NT2/D1 (cell line): ENCODE measurements around the gene LRRC15.

Source experiments
- DNase-seq: peaks from one replicate; pipeline ENCODE4 v3.0.0-alpha.2; 2011; ENCODE audit warnings: low read depth, low spot score
- H3K27me3 ChIP-seq: 2 replicates; pipeline ENCODE4 v1.6.0; 2011; ENCODE audit warnings: mild to moderate bottlenecking; ENCODE audit not compliant: insufficient read length, insufficient read depth
- H3K36me3 ChIP-seq: 2 replicates; pipeline ENCODE4 v1.6.1; 2011; ENCODE audit warnings: mild to moderate bottlenecking, low read length, mixed read lengths; ENCODE audit not compliant: insufficient read depth, insufficient read length
- H3K4me1 ChIP-seq: 2 replicates; pipeline ENCODE4 v1.5.1; 2011; ENCODE audit not compliant: insufficient read depth, insufficient read length
- H3K4me3 ChIP-seq: 2 replicates; pipeline ENCODE4 v1.5.1; 2011; ENCODE audit warnings: low read depth; ENCODE audit not compliant: insufficient read length
- H3K9ac ChIP-seq: 2 replicates; pipeline ENCODE4 v1.6.0; 2011; ENCODE audit warnings: low read depth; ENCODE audit not compliant: insufficient read length
- H3K9me3 ChIP-seq: 2 replicates; pipeline ENCODE4 v1.5.1; 2011; ENCODE audit warnings: mild to moderate bottlenecking, low read length; ENCODE audit not compliant: insufficient read depth
- SUZ12 ChIP-seq: IDR thresholded peaks from 2 replicates; pipeline ENCODE4 v1.6.1; 2011; ENCODE audit not compliant: insufficient read length, insufficient read depth; ENCODE audit errors: extremely low read depth
- YY1 ChIP-seq: IDR thresholded peaks from 2 replicates; pipeline ENCODE4 v1.6.1; 2011; ENCODE audit not compliant: insufficient read length, insufficient read depth
- ZNF274 ChIP-seq: IDR thresholded peaks from 2 replicates; pipeline ENCODE4 v1.6.1; 2011; ENCODE audit warnings: mild to moderate bottlenecking, low read depth, low read length

LRRC15 gene

GRCh38 chr3:194379651-194380050, 10.1 kb upstream of the LRRC15 start:
- DNase-seq: no peak
- Histone ChIP-seq H3K27me3 (no peaks in the 10 kb centered on the region), H3K9me3 (no peaks in the 10 kb centered on the region), H3K36me3 (no peaks in the 10 kb centered on the region), H3K4me1 (peaks cover 15% of the 10 kb centered on the region), H3K9ac (no peak overlapping the region), H3K4me3 (no peak overlapping the region)
- TF ChIP-seq SUZ12 (no peak), ZNF274 (no peak)

- DNase-seq: no peak
- Histone ChIP-seq H3K4me3 (no peak overlapping the region), H3K9ac (no peak overlapping the region), H3K9me3 (no peaks in the 10 kb centered on the region), H3K27me3 (no peaks in the 10 kb centered on the region), H3K36me3 (no peaks in the 10 kb centered on the region), H3K4me1 (peaks cover 15% of the 10 kb centered on the region)
- TF ChIP-seq ZNF274: no peak
- no peak for TF ChIP-seq SUZ12
- TF ChIP-seq YY1: no peak
These were observed 9.7 kb upstream of the LRRC15 start for GRCh38 chr3:194379231-194379630.

DNA sequence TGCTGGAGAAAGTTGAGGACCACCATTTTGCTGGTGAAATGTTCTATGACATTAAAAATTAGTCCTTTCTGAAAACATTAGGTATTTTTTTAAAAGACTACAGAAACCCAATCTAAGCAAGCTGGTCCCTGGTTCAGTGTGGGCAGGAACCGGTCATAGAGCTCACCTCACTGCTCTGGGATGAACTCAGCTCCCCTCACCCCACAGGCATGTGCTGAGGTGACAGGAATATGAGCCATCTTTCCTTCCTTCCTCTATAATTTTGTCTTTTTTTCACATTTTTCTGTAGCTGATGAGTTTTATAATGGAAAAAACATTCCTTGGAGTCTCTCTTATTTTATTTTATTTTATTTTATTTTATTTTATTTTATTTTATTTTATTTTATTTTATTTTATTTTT, 8.2 kb upstream of the LRRC15 start:
- TF ChIP-seq YY1 (no peak), SUZ12 (no peak)
- Histone ChIP-seq H3K36me3 (no peaks in the 10 kb centered on the region), H3K9ac (no peak overlapping the region), H3K4me3 (no peak overlapping the region), H3K4me1 (peaks cover 13% of the 10 kb centered on the region), H3K27me3 (no peaks in the 10 kb centered on the region), H3K9me3 (no peaks in the 10 kb centered on the region)
- DNase-seq: no peak

GRCh38 chr3:194376241-194376560, 6.7 kb upstream of the LRRC15 start:
- H3K9ac ChIP-seq: no peak overlapping the region
- no peak overlapping the region for H3K4me3 ChIP-seq
- H3K9me3 ChIP-seq: no peaks in the 10 kb centered on the region
- no peak for DNase-seq
- no peaks in the 10 kb centered on the region for H3K27me3 ChIP-seq
- H3K4me1 ChIP-seq: peaks cover 10% of the 10 kb centered on the region
- TF ChIP-seq ZNF274 (no peak), SUZ12 (no peak), YY1 (no peak)
- H3K36me3 ChIP-seq: no peaks in the 10 kb centered on the region

GRCh38 chr3:194375473-194376240, 6.1 kb upstream of the LRRC15 start:
- no peak overlapping the region for H3K9ac ChIP-seq
- H3K4me3 ChIP-seq: no peak overlapping the region
- TF ChIP-seq SUZ12 (no peak), ZNF274 (no peak), YY1 (no peak)
- peaks cover 13% of the 10 kb centered on the region for H3K4me1 ChIP-seq
- H3K9me3 ChIP-seq: no peaks in the 10 kb centered on the region
- no peak for DNase-seq
- H3K36me3 ChIP-seq: no peaks in the 10 kb centered on the region
- H3K27me3 ChIP-seq: no peaks in the 10 kb centered on the region

DNA sequence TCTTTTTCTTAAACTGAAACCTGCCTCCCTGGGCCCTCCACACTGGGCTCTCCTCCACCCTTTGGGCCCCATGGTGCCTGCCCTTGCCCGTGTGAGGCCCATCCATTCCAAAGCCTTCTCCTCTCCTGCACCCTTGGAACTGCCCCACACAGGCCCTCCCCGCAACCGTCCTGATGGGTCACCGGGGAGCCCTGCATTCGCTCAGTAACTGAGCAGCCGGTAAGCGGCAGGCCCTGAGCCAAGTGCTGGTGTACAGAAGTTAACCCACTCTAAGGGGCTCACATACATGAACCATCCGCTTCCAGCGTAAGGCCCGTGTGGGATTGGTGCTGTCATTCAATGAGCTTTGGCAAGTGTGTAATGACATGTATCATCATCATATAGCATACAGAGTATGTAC, 5.4 kb upstream of the LRRC15 start:
- H3K9ac ChIP-seq: no peak overlapping the region
- H3K9me3 ChIP-seq: no peaks in the 10 kb centered on the region
- H3K36me3 ChIP-seq: no peaks in the 10 kb centered on the region
- peaks cover 13% of the 10 kb centered on the region for H3K4me1 ChIP-seq
- H3K27me3 ChIP-seq: no peaks in the 10 kb centered on the region
- no peak overlapping the region for H3K4me3 ChIP-seq
- TF ChIP-seq SUZ12: no peak
- no peak for TF ChIP-seq ZNF274
- TF ChIP-seq YY1: no peak
- DNase-seq: no peak

DNA sequence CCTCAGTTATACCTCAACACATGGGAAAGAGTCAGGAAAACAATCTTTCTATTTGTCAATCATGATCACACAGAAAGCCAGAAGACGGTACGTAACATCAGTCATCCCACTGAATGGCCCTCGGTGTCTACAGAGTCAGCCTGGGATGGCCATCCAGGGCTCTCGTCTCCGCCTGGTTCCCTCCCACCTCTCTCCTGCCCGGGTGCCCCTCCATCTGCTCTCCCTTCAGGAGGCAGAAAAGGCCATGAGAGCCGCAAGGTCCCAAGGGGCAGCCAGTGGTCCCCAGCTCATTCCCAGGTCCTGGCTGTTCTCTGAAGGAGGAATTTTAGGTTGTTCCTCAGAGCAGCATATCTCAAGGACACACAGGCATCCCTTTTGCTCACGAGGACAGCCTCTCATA, 4.4 kb upstream of the LRRC15 start:
- H3K9me3 ChIP-seq: no peaks in the 10 kb centered on the region
- no peak overlapping the region for H3K4me3 ChIP-seq
- H3K36me3 ChIP-seq: no peaks in the 10 kb centered on the region
- H3K27me3 ChIP-seq: peaks cover 7% of the 10 kb centered on the region
- H3K4me1 ChIP-seq: peaks cover 13% of the 10 kb centered on the region
- TF ChIP-seq ZNF274: no peak
- no peak for TF ChIP-seq YY1
- TF ChIP-seq SUZ12: no peak
- H3K9ac ChIP-seq: no peak overlapping the region
- DNase-seq: no peak

DNA sequence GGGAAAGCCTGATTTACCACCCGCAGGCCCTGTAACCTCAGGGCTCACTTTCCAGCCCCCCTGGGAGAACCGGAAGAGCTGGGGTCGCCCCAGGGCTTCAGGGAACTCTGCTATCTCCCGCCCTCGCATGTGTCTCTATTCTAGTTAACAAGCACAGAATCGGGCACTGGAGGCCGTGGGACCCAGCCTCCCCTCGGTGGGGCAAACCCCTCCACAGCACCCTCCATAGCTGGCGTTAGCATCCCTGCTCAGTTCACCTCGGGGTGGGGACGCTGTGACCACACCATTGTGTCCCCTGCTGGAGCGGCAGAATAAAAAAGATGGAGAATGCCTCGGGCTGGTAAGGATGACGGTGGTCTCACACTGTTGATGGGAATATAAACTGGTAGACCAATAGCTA, 3.5 kb upstream of the LRRC15 start:
- Histone ChIP-seq H3K27me3 (peaks cover 11% of the 10 kb centered on the region), H3K9me3 (no peaks in the 10 kb centered on the region), H3K36me3 (no peaks in the 10 kb centered on the region), H3K4me1 (peaks cover 14% of the 10 kb centered on the region), H3K4me3 (no peak overlapping the region), H3K9ac (no peak overlapping the region)
- TF ChIP-seq ZNF274: no peak
- TF ChIP-seq SUZ12: no peak
- TF ChIP-seq YY1: no peak
- DNase-seq: no peak
